ENCODE results near the gene NUPR2. TPM values are rescaled to one million over a fixed set of nuclear protein-coding genes. Genes with fewer than 3 reads are reported as not detected.

The NUPR2 gene
- total and polyA plus RNA-seq, 2 of the 4 experiments (the other 2 are of a cell fraction), result not detected

Other genes starting within 250 kb of the NUPR2 start
- gene ZNF713, start 229.0 kb downstream of the NUPR2 start, total RNA-seq (2012; rRNA removed), result 1.4 and 2.5 TPM in 2 replicates
- gene ZNF713, start 229.0 kb downstream of the NUPR2 start, polyA plus RNA-seq (2012; rRNA removed), result 0.52 and 0.74 TPM in 2 replicates
- 15.2 and 21.1 TPM in 2 replicates for gene MRPS17, start 164.5 kb downstream of the NUPR2 start, total RNA-seq (2012; rRNA removed)
- 8.9 and 9.9 TPM in 2 replicates for gene MRPS17, start 164.5 kb downstream of the NUPR2 start, polyA plus RNA-seq (2012; rRNA removed)
- gene NIPSNAP2, start 151.8 kb downstream of the NUPR2 start, total RNA-seq (2012; rRNA removed), result 42.8 and 53.0 TPM in 2 replicates
- gene NIPSNAP2, start 151.8 kb downstream of the NUPR2 start, polyA plus RNA-seq (2012; rRNA removed), result 30.4 and 33.7 TPM in 2 replicates
- 48.4 and 55.8 TPM in 2 replicates for gene PSPH, start 65.0 kb downstream of the NUPR2 start, total RNA-seq (2012; rRNA removed)
- gene PSPH, start 65.0 kb downstream of the NUPR2 start, polyA plus RNA-seq (2012; rRNA removed), result 30.0 and 31.8 TPM in 2 replicates
- gene CCT6A, start 64.7 kb downstream of the NUPR2 start, total RNA-seq (2012; rRNA removed), result 265 and 311 TPM in 2 replicates
- 133 and 135 TPM in 2 replicates for gene CCT6A, start 64.7 kb downstream of the NUPR2 start, polyA plus RNA-seq (2012; rRNA removed)
- 93.0 and 97.3 TPM in 2 replicates for gene SUMF2, start 52.1 kb downstream of the NUPR2 start, total RNA-seq (2012; rRNA removed)
- 80.7 and 86.2 TPM in 2 replicates for gene SUMF2, start 52.1 kb downstream of the NUPR2 start, polyA plus RNA-seq (2012; rRNA removed)
- under 0.01 and 0.72 TPM in 2 replicates for gene PHKG1, start 23.5 kb downstream of the NUPR2 start, total RNA-seq (2012; rRNA removed)
- 0.62 and 0.67 TPM in 2 replicates for gene PHKG1, start 23.5 kb downstream of the NUPR2 start, polyA plus RNA-seq (2012; rRNA removed)
- gene CHCHD2, start 9.9 kb downstream of the NUPR2 start, total RNA-seq (2012; rRNA removed), result 423 and 532 TPM in 2 replicates
- 522 and 592 TPM in 2 replicates for gene CHCHD2, start 9.9 kb downstream of the NUPR2 start, polyA plus RNA-seq (2012; rRNA removed)

Measured in IMR-90 (cell line).